GM12878 (cell line): ENCODE data around the gene PIEZO2. TPM values are rescaled to one million over a fixed set of nuclear protein-coding genes. Genes with fewer than 3 reads are reported as not detected.

ENCODE experiments used
- ATAC-seq: fragments of 200-7000 bp; cut with Tn5 transposase; 3 replicates; pipeline ENCODE4 v1.9.1; 2020; ENCODE audit warnings: mild to moderate bottlenecking, moderate library complexity
- BruUV-seq: library from RNA; stranded (reverse); fragments of 400-500 nt; replicated peaks from 2 replicates; lab custom pipeline; 2021; lab: Mats Ljungman, UMichigan
- CTCF ChIA-PET: fragments of 300-600 bp; sonication (Branson Sonifier 250); formaldehyde crosslinking; extraction: SDS; loops from one replicate; lab custom pipeline; 2021; ENCODE audit warnings: inconsistent platforms; lab: Yijun Ruan, JAX
- POLR2A ChIA-PET: fragments of 350-600 bp; formaldehyde crosslinking; extraction: SDS; loops from one replicate; lab custom pipeline; 2021; ENCODE audit warnings: inconsistent platforms; lab: Charles Lee
- RAD21 ChIA-PET: fragments of 300-600 bp; sonication (Branson Sonifier 250); formaldehyde crosslinking; loops from one replicate; lab custom pipeline; 2023; ENCODE audit warnings: antibody characterized with exemption; ENCODE audit not compliant: unreplicated experiment; lab: Charles Lee
- SMC1A ChIA-PET: fragments of 300-600 bp; sonication (Branson Sonifier 250); formaldehyde crosslinking; loops from one replicate; lab custom pipeline; 2023; ENCODE audit not compliant: unreplicated experiment, uncharacterized antibody; lab: Charles Lee
- DNase-seq: peaks from one replicate; pipeline ENCODE4 v3.0.0-alpha.2; 2011; ENCODE audit warnings: low read depth, low spot score
- FAIRE-seq: peaks from 3 replicates; lab custom pipeline; 2011; peaks lifted over from hg19 to GRCh38; lab: Jason Lieb, UNC
- H2AFZ ChIP-seq: 2 replicates; pipeline ENCODE4 v1.6.0; 2011; ENCODE audit warnings: low read depth, low read length, control low read depth; ENCODE audit not compliant: control insufficient read depth
- H3K27ac ChIP-seq: 2 replicates; pipeline ENCODE4 v1.5.1; 2011; ENCODE audit warnings: control low read depth; ENCODE audit not compliant: control insufficient read depth, insufficient read depth
- H3K27me3 ChIP-seq, 2 experiments: replicated peaks in 1 of 2; 2 replicates each; pipeline versions ENCODE4 v1.6.0 to v1.6.1; 2011; ENCODE audit warnings: low read length in 1 of 2; ENCODE audit not compliant: control insufficient read depth in 2 of 2, insufficient read depth in 2 of 2
- H3K36me3 ChIP-seq, 2 experiments: 2 replicates each; pipeline ENCODE4 v1.5.1; 2011; ENCODE audit warnings: low read length in 1 of 2; ENCODE audit not compliant: control insufficient read depth in 2 of 2, insufficient read depth in 2 of 2
- H3K4me1 ChIP-seq: 2 replicates; pipeline ENCODE4 v1.6.1; 2011; ENCODE audit warnings: mild to moderate bottlenecking, low read length, moderate library complexity, mixed read lengths; ENCODE audit not compliant: control insufficient read depth, insufficient read depth
- H3K4me2 ChIP-seq: 2 replicates; pipeline ENCODE4 v1.6.0; 2011; ENCODE audit warnings: control low read depth; ENCODE audit not compliant: control insufficient read depth, insufficient read depth
- H3K4me3 ChIP-seq: fragments of 200-600 bp; sonication (generic); 2 replicates; pipeline ENCODE4 v1.5.1; 2016
- H3K79me2 ChIP-seq: 2 replicates; pipeline ENCODE4 v1.6.0; 2011; ENCODE audit warnings: low read length; ENCODE audit not compliant: control insufficient read depth, insufficient read depth
- H3K9ac ChIP-seq: 2 replicates; pipeline ENCODE4 v1.8.0; 2011; ENCODE audit warnings: low read length, control low read depth, mixed read lengths; ENCODE audit not compliant: control insufficient read depth, insufficient read depth
- H3K9me3 ChIP-seq: replicated peaks from 3 replicates; pipeline ENCODE4 v1.5.1; 2011; ENCODE audit warnings: mild to moderate bottlenecking, low read length; ENCODE audit not compliant: control insufficient read depth, insufficient read depth
- H4K20me1 ChIP-seq: 2 replicates; pipeline ENCODE4 v1.6.0; 2011; ENCODE audit not compliant: control insufficient read depth, insufficient read depth
- CHD1 ChIP-seq: IDR thresholded peaks from 2 replicates; pipeline ENCODE4 v1.6.1; 2012; ENCODE audit warnings: low read depth, low read length, improper control_type of control experiment
- NBN ChIP-seq: fragments of 450-650 bp; IDR thresholded peaks from 2 replicates; pipeline ENCODE4 v1.6.1; 2016
- TCF12 ChIP-seq: IDR thresholded peaks from 2 replicates; pipeline ENCODE4 v1.6.1; 2011; ENCODE audit warnings: low read depth, mild to moderate bottlenecking, low read length
- WGBS: methylation state at CpG from one replicate; pipeline ENCODE4 v1.1.6; 2016; ENCODE audit warnings: low lambda C conversion rate; ENCODE audit not compliant: insufficient replicate concordance, insufficient coverage; ENCODE audit errors: missing lambda C conversion rate; 5-methylcytosine and 5-hydroxymethylcytosine counted together
- in situ Hi-C: fragments of 300-500 bp; cut with MboI; formaldehyde crosslinking; loops from 9 replicates; pipeline ENCODE4 v1.14.3; 2018; ENCODE audit warnings: mixed read lengths
- intact Hi-C: fragments of 100-400 bp; cut with micrococcal nuclease; formaldehyde crosslinking; loops from one replicate; pipeline ENCODE4 v1.14.2; 2022; ENCODE audit not compliant: unreplicated experiment
- polyA plus RNA-seq, 11 experiments: library from polyadenylated mRNA; depleted of rRNA in 4 of 11; unstranded in 6 of 11; stranded (reverse) in 5 of 11; fragments of >200 nt; fragmentation: Nextera tagmentation in 4 of 11; fragmentation: Illumina TruSeq in 1 of 11; extraction: Ambion mirVana in 4 of 11; extraction: Trizol in 1 of 11; gene quantifications; 1 replicate in 1 of 11; 2 replicates in 10 of 11; pipeline versions ENCODE4 v1.2.1 to v1.2.3, GENCODE V29; 2011 to 2016; ENCODE audit warnings: inconsistent platforms in 2 of 11, missing spikeins in 2 of 11, low read depth in 1 of 11
- total RNA-seq, 4 experiments: library from RNA; depleted of rRNA in 3 of 4; stranded (reverse); fragments of >200 nt in 3 of 4; fragmentation: Illumina TruSeq in 1 of 4; extraction: Trizol in 1 of 4; gene quantifications; 2 replicates each; pipeline versions ENCODE4 v1.2.1 to v1.2.3, GENCODE V29; 2013 to 2021
- TF ChIP-seq, protein P1 (sequence below): fragments of 450-650 bp; IDR thresholded peaks from 2 replicates; pipeline ENCODE4 v1.6.1; 2016; ENCODE audit warnings: mild to moderate bottlenecking, moderate library complexity, borderline replicate concordance
- TF ChIP-seq, protein P2 (sequence below): fragments of 450-650 bp; formaldehyde crosslinking; IDR thresholded peaks from 2 replicates; pipeline ENCODE4 v1.5.0; 2022; ENCODE audit warnings: mild to moderate bottlenecking, missing genetic modification characterization
- TF ChIP-seq, protein P3 (sequence below): fragments of 450-650 bp; IDR thresholded peaks from 2 replicates; pipeline ENCODE4 v1.6.1; 2014; ENCODE audit warnings: mild to moderate bottlenecking

The PIEZO2 gene
- total and polyA plus RNA-seq, 10 of the 15 experiments (the other 5 are each of a cell fraction or from before 2014, with no cell fraction given): 6.7 to 42.3 (median 27.4) TPM

DNA sequence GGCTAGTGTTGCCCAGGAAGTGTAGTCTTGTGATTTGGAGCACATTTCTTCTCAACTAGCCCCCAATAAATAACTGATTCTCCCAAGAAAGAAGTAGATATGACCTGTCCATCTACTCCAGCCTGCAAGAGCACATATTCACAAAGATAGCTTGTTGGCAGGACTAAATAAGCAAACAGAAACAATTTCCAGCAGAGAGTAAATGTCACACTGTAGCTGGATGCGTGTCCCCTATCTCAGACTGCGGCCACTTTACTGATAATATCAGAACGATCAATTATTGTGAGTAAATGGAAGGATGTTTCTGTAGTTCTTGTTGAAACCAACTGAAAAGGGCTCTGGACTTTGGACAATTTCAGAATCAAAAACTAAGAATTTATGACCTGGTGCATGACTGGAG, 97.9 kb downstream of the PIEZO2 start:
- no peak for DNase-seq
- H3K9ac ChIP-seq: no peak overlapping the region
- H3K79me2 ChIP-seq: peaks cover 59% of the 10 kb centered on the region
- intact Hi-C loops (no loop called here), in situ Hi-C loops (no loop called here)
- no peak overlapping the region for H3K4me3 ChIP-seq
- no peak overlapping the region for H2AFZ ChIP-seq
- TF ChIP-seq, protein P1, sequence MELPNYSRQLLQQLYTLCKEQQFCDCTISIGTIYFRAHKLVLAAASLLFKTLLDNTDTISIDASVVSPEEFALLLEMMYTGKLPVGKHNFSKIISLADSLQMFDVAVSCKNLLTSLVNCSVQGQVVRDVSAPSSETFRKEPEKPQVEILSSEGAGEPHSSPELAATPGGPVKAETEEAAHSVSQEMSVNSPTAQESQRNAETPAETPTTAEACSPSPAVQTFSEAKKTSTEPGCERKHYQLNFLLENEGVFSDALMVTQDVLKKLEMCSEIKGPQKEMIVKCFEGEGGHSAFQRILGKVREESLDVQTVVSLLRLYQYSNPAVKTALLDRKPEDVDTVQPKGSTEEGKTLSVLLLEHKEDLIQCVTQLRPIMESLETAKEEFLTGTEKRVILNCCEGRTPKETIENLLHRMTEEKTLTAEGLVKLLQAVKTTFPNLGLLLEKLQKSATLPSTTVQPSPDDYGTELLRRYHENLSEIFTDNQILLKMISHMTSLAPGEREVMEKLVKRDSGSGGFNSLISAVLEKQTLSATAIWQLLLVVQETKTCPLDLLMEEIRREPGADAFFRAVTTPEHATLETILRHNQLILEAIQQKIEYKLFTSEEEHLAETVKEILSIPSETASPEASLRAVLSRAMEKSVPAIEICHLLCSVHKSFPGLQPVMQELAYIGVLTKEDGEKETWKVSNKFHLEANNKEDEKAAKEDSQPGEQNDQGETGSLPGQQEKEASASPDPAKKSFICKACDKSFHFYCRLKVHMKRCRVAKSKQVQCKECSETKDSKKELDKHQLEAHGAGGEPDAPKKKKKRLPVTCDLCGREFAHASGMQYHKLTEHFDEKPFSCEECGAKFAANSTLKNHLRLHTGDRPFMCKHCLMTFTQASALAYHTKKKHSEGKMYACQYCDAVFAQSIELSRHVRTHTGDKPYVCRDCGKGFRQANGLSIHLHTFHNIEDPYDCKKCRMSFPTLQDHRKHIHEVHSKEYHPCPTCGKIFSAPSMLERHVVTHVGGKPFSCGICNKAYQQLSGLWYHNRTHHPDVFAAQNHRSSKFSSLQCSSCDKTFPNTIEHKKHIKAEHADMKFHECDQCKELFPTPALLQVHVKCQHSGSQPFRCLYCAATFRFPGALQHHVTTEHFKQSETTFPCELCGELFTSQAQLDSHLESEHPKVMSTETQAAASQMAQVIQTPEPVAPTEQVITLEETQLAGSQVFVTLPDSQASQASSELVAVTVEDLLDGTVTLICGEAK: no peak
- TF ChIP-seq NBN: no peak
- TF ChIP-seq, protein P2, sequence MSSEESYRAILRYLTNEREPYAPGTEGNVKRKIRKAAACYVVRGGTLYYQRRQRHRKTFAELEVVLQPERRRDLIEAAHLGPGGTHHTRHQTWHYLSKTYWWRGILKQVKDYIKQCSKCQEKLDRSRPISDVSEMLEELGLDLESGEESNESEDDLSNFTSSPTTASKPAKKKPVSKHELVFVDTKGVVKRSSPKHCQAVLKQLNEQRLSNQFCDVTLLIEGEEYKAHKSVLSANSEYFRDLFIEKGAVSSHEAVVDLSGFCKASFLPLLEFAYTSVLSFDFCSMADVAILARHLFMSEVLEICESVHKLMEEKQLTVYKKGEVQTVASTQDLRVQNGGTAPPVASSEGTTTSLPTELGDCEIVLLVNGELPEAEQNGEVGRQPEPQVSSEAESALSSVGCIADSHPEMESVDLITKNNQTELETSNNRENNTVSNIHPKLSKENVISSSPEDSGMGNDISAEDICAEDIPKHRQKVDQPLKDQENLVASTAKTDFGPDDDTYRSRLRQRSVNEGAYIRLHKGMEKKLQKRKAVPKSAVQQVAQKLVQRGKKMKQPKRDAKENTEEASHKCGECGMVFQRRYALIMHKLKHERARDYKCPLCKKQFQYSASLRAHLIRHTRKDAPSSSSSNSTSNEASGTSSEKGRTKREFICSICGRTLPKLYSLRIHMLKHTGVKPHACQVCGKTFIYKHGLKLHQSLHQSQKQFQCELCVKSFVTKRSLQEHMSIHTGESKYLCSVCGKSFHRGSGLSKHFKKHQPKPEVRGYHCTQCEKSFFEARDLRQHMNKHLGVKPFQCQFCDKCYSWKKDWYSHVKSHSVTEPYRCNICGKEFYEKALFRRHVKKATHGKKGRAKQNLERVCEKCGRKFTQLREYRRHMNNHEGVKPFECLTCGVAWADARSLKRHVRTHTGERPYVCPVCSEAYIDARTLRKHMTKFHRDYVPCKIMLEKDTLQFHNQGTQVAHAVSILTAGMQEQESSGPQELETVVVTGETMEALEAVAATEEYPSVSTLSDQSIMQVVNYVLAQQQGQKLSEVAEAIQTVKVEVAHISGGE (CRISPR knock-in tag): no peak
- TF ChIP-seq CHD1: no peak
- no peak for TF ChIP-seq TCF12
- TF ChIP-seq, protein P3, sequence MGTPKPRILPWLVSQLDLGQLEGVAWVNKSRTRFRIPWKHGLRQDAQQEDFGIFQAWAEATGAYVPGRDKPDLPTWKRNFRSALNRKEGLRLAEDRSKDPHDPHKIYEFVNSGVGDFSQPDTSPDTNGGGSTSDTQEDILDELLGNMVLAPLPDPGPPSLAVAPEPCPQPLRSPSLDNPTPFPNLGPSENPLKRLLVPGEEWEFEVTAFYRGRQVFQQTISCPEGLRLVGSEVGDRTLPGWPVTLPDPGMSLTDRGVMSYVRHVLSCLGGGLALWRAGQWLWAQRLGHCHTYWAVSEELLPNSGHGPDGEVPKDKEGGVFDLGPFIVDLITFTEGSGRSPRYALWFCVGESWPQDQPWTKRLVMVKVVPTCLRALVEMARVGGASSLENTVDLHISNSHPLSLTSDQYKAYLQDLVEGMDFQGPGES: no peak
- TF ChIP-seq, all 136 proteins: peak for 0
- 60% methylated on average over 3 of the region's 3 CpGs for WGBS
- ATAC-seq (peak; percentile 10), FAIRE-seq (no peak)
- Histone ChIP-seq H3K4me1 (peaks cover 15% of the 10 kb centered on the region), H3K9me3 (peaks cover 3% of the 10 kb centered on the region; the same call in 2 of the 3 replicates), H4K20me1 (no peaks in the 10 kb centered on the region), H3K4me2 (no peak overlapping the region), H3K27me3 (no peaks in the 10 kb centered on the region), H3K36me3 (peaks cover 0 to 5% of the 10 kb centered on the region in 2 experiments; a peak in 2 of 4 replicates), H3K27ac (0 out of 2 replicates have a peak overlapping the region, but pooled peaks have one; percentile 3)
- BruUV-seq: no TSS peak
- ChIA-PET RAD21 (interaction anchor here (0.6 to 2.9 kb wide), 11 partner anchors 10 to 199 kb away, joined by 3 to 31 read pairs (median 4); no protein-coding TSS in a partner anchor), POLR2A (interaction anchor here (0.6 to 2.2 kb wide), 9 partner anchors 14 to 242 kb away, joined by 3 to 7 read pairs (median 3); no protein-coding TSS in a partner anchor), CTCF (interaction anchor here (0.7 to 5.6 kb wide), 7 partner anchors 11 to 203 kb away, joined by 3 to 55 read pairs (median 3); no protein-coding TSS in a partner anchor), SMC1A (interaction anchor here (0.6 to 3.8 kb wide), 18 partner anchors 11 to 200 kb away, joined by 3 to 57 read pairs (median 8); no protein-coding TSS in a partner anchor)
